ENCODE data around the gene PGP. TPM values are rescaled to one million over a fixed set of nuclear protein-coding genes. Genes with fewer than 3 reads are reported as not detected.

Gene PGP
- total and polyA plus RNA-seq, 2 of the 4 experiments (the other 2 are of a cell fraction): 4.1 to 9.4 TPM

GRCh38 chr16:2228161-2228824 is 13.7 kb upstream of the PGP start:
- no peaks in the 10 kb centered on the region for H3K27me3 ChIP-seq (ENCODE audit: control insufficient read depth, insufficient read depth, low read length)
- H3K4ac ChIP-seq (ENCODE audit: low read depth, low read length): no peak overlapping the region
- in situ Hi-C loops (cut with MboI; ENCODE audit: low sequenced_read_pairs): no loop called here
- BruUV-seq (replicated peaks): no TSS peak
- H4K91ac ChIP-seq (ENCODE audit: insufficient read depth, low read depth, low read length): no peak overlapping the region
- no peak overlapping the region for H3K56ac ChIP-seq (ENCODE audit: extremely low read depth, insufficient read depth, low read length)
- no peak overlapping the region for H4K5ac ChIP-seq (ENCODE audit: low read depth, low read length)
- peaks cover 2 to 45% of the 10 kb centered on the region in 2 experiments; a peak in 3 of 4 replicates for H3K79me1 ChIP-seq (ENCODE audit: low read depth in 1 of 2, low read length in 2 of 2)
- H3K4me3 ChIP-seq (ENCODE audit: insufficient read depth, low read depth, low read length): no peak overlapping the region
- H3K4me2 ChIP-seq (ENCODE audit: low read depth, low read length): no peak overlapping the region
- dilution Hi-C loops (cut with HindIII; ENCODE audit: low sequenced_read_pairs, unreplicated experiment): no loop called here
- no peak overlapping the region for H4K8ac ChIP-seq (ENCODE audit: low read depth in 2 of 2, low read length in 2 of 2)
- H3K14ac ChIP-seq (replicated peaks; ENCODE audit: low read depth, low read length): no peak overlapping the region
- CTCF ChIA-PET: no interaction called here
- peaks cover 42% of the 10 kb centered on the region for H3K36me3 ChIP-seq (ENCODE audit: control insufficient read depth, insufficient read depth, low read length)
- POLR2A ChIA-PET (ENCODE audit: unreplicated experiment): no interaction called here
- H2BK20ac ChIP-seq (ENCODE audit: low read depth, low read length): no peak overlapping the region
- no peaks in the 10 kb centered on the region for H3K9me3 ChIP-seq (ENCODE audit: control insufficient read depth, insufficient read depth, low read length)
- H3K27ac ChIP-seq (ENCODE audit: insufficient read depth, low read length): no peak overlapping the region
- peaks cover 24% of the 10 kb centered on the region for H4K20me1 ChIP-seq (ENCODE audit: insufficient read depth, low read length)
- 75% methylated on average over 1 of the region's 25 CpGs; no CpG with 5 or more reads in 1 of the 2 experiments for WGBS, 2 experiments (ENCODE audit: extremely low coverage in 2 of 2, insufficient read length in 1 of 2)
- H2AFZ ChIP-seq (replicated peaks; ENCODE audit: low read length, poor library complexity): no peak overlapping the region
- H3K23ac ChIP-seq (ENCODE audit: low read depth, low read length): no peak overlapping the region
- no peak overlapping the region for H3K18ac ChIP-seq (ENCODE audit: low read depth, low read length)
- no peak overlapping the region for H2BK15ac ChIP-seq (ENCODE audit: low read depth, low read length)
- no peak overlapping the region for H2AK5ac ChIP-seq (ENCODE audit: low read depth, low read length)
- no peak overlapping the region for H2AK9ac ChIP-seq (replicated peaks; ENCODE audit: low read depth, low read length, poor library complexity)
- intact Hi-C loops (cut with micrococcal nuclease): no loop called here
- H2BK5ac ChIP-seq (ENCODE audit: low read depth, low read length, poor library complexity, severe bottlenecking): no peak overlapping the region
- DNase-seq (no peak), ATAC-seq (ENCODE audit: low read depth) (no peak)
- no peak overlapping the region for H2BK120ac ChIP-seq (ENCODE audit: low read depth, low read length)
- TF ChIP-seq CTCF (conservative IDR thresholded peaks at IDR 0.05; ENCODE audit: low read depth, low read length) (no peak), MXI1 (IDR thresholded peaks at IDR 0.05; ENCODE audit: borderline replicate concordance, low read depth, low read length) (no peak), MAFK (IDR thresholded peaks at IDR 0.05; ENCODE audit: low read depth, low read length) (no peak), NFE2L2 (IDR thresholded peaks at IDR 0.05; ENCODE audit: low read depth, low read length) (no peak)
- no peak overlapping the region for H3K9ac ChIP-seq (ENCODE audit: low read depth, low read length)
- peaks cover 12% of the 10 kb centered on the region for H3K4me1 ChIP-seq (ENCODE audit: control insufficient read depth, insufficient read depth, low read length)
- peaks cover 15% of the 10 kb centered on the region; the same call in 1 of the 2 replicates for H3K9me1 ChIP-seq (ENCODE audit: insufficient read depth, low read length)
